ENCODE measurements around the gene FGF12.
A peak's percentile ranks its signal among the peaks of the same experiment; 100 is the strongest.

Gene FGF12

DNA sequence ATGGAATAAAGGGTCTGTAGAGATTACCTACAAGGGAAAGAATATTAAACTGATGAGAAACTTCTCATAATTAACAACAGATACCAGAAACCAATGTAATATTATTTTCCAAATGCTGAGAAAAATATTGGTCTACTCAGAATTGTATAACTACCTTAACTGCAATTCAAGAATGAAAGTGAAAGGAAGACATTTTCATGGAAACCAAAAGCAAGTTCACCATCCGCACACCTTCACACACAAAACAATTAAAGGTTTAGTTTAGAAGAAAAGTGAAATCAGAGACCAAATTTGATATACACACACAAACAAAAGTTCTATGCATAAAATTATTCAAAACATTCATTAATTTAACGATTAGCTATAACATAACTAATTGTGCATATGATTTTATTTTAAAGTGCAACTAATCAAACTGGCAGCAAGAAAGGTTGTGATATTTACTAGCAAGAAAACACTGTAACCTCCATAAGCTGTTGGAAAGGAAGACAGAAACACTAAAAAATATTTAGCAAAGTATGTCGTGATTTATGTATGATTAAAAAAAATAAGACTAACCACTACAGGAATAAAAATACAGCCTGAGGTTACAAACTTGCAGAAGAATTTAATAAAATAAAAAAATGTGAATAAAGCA, 395.5 kb downstream of the FGF12 start:
- no peak for DNase-seq

DNA sequence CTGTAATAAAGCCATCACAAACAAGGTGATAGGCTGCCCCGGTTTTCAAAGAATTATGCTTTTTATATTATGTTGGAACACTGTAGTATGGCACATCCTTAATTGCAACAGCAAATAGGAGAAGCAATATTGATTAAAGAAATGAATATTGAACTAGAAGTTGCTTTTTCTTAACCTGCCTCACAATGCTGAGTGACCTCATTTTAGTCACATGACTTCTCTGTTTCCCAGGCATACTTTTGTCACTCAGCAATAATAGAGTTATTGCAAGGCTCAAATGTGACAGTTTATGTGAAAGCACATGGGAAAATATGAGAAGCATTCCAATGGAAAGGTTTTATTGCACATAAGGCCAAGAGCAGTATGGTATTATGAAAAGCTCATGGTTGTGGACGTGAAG, 400.7 kb downstream of the FGF12 start:
- no peak for DNase-seq

DNA sequence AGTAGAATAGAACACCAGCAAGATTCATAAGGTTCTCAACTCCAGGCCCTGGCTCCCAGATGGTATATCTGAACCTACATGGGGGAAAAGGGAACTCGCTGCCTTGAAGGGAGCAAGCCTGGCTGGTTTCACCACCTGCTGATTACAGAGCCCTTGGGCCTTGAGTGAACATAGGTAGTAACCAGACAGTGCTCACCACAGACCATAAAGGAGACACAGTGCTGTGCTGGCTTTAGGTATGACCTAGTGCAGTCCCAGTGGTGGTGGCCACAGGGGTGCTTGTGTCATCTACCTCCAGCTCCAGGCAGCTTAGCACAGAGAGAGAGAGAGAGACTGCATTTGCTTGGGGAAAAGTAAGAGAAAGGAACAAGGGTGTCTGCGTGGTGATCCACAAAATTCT, 409.8 kb downstream of the FGF12 start:
- no peak for DNase-seq

DNA sequence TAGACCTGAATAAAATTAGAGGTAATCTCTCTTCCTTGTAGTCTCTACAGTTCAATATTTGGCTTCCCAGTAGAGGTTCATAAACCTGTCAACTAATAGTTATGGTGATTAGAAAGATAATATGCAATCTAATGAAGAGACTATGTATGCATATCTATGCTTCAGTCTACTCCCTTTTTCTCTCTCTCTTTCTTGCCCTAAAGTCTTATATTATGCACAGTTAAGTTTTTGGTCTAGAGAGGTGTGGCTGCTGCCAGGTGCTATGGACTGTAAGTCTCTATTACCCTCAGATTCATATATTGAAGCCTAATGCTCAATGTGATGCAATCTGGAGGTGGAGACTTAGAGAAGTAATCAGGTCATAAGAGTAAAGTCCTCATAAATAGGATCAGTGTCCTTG, 413.7 kb downstream of the FGF12 start:
- DNase-seq: no peak

DNA sequence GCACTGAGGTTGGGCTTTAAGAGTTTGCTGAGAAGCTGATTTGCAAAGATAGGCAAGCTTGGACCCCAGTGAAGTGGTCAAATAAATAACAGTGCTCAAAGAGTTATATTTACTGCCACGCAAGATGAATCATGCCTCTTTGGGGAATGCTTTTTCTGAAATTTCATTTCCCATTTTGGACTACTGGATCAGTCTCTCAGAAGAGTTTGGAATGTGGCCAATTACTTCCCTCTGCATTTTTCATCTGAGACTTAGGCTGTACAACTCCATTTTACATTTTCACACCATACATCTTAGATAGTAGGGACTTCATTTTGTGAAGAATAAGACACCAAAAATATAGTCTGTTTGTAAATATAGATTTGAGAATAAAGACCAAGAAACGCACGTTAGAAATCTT, 419.7 kb downstream of the FGF12 start:
- no peak for DNase-seq

DNA sequence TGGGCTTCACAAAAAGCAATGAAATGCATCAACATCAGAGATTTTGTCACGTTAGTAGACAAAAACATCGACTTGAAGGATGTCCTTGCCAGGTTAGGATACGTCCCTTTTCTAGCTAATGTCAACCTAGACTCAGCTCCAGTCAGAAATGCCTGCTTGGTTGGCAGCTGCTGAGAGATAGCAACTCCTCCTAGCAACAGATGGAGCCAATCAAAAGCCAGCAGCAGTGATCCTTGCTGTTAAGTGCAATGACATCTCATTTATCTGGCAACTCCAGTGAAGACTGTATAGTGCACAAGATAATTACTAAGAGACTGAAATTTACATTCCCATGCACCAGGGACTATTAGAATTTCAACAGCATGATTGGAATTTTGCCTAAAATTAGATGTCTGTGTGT, 424.1 kb downstream of the FGF12 start:
- peak; percentile 33 for DNase-seq

DNA sequence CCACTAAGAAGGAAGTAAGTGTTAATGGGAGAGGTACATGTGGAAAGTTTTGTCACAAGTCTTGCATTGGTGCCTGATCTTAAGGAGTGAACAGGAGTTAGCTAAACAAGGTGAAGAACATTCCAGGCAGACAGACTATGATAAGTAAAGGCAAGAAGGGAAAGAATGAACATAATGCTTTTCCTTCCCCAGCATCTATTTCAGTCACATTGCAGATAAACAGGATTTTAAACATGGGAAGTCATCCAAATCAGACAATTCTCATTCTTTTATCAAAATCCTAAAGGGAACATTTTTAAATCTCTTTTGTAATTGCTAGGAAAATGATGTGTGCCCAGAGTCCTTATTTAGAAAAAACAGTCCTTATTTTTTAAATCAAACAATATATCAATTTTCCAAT, 424.6 kb downstream of the FGF12 start:
- no peak for DNase-seq

DNA sequence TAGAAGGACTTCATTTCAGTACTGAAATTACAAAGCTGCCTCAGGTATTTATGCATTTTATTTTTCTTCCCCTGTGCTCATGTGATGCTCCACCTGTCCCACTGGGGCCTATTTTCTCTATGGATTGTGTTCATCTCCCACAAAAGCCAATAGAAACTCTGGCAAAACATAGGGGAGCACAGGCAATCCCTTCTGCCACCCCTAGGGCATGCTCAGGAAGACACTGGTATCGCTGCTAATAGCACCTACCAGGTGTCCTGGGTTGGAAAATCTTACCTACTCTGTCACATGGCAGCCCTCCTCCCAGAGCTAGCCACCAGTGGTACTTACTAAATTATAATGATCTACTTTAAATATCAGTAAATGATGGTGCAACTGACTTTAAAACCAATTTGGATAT, 427.4 kb downstream of the FGF12 start:
- DNase-seq: no peak

DNA sequence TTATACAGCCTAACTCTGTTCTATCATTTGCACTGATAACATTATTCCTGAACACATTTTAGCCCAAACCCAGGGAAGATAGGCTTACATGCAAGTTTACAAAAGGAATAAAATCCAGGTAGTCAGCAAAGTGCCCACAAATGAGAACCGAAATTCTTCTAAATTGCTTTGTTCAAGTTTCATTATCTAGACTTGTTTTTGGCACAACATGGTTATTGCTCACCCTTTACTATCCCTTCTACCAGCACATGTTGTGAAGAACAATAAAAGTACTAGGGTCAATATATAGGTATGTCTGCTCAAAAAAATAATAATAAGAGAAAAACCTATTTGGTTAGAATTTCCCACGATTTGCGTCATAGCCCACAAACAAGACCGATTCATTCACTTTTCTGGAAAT, 430.5 kb downstream of the FGF12 start:
- no peak for DNase-seq

DNA sequence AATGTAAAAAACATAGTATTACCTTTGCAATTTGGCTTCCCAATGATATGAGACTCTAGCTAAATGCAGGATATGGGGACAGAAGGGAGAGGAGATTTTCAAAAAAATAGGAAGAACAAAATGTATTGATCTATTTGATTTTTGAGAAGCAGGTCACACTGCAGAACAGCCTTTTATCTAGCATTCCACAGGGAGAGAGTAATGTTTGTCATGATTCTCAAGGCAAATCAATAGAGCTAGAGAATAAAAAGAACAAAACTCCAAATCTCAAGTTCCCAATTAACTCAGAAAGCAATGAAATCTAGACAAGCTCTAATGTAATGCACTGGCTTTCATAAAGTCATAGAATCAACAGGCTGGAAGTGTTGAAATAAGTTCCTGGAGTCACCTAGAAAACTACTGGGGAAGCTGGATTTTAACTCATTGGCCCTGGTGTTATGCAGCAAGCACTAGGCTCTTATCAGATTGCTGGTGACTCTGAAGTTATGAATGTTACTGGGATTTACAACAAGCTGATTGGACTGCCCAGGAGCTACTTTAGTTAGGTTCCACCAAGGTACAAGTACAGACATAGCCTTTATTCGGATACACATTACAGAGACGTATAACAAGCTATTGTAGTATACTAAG, 442.8 kb downstream of the FGF12 start:
- no peak for DNase-seq

DNA sequence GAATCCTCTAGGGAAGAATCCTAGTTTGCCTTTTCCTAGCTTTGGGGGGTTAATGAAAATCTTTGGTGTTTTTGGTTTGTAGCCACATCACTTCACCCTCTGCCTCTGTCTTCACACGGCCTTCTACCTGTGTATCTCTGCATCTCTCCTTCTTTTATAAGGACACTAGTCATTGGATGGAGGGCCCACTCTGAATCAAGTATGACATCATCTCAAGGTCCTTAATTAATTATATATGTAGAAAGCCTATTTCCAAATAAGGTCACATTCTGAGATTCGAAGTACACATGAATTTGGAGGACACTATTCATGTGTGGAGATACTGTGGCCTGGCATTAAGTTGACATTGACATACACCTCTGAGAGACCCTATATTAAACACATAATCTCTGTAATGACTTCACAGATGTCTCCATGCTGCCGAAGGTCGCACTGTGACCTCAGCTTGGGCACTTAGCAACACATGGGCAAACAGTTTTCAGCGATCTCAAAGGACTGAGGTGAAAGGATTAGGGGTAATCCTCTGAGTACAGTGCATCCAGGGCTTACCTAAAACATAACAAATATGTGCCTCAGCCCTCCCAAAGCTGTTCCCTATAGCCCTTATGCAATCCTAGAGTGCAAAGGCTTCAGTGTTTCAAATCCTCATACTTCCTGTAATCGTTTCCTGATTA, 446.0 kb downstream of the FGF12 start:
- DNase-seq: no peak

DNA sequence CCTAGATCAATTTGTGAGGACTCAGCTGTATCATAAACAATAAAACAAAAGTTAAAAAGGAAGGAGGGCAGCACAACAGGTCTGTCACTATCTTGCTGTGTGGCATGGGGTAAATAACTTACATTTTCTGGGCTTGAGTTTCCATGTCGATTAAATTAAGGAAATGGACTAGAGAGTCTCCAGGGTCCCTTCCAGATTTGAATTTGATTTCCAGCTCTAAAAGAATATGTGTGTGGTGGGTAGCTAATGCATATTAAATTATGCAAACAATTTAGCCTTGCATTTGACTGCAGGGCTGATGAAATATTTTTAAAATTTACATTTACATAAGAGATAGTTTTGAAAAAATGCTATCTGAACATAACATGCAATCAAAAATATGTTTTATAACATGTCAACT, 447.7 kb downstream of the FGF12 start:
- no peak for DNase-seq

DNA sequence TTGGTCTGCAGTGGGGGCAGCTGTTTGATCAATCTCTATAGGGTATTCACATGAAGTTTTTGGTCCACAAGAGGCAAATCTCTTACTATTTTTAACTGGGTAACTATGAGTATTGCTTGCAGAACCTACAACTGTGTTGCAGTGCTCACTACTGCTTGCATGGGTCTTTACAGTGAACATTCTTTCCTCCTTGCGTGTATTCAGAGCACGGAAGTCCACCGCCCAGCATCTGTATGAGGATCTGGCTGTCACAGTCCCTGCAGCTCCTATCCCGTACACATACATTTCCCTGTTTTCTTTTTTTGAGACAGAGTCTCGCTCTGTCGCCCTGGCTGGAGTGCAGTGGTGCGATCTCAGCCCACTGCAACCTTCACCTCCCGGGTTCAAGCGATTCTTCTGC, 449.9 kb downstream of the FGF12 start:
- no peak for DNase-seq

DNA sequence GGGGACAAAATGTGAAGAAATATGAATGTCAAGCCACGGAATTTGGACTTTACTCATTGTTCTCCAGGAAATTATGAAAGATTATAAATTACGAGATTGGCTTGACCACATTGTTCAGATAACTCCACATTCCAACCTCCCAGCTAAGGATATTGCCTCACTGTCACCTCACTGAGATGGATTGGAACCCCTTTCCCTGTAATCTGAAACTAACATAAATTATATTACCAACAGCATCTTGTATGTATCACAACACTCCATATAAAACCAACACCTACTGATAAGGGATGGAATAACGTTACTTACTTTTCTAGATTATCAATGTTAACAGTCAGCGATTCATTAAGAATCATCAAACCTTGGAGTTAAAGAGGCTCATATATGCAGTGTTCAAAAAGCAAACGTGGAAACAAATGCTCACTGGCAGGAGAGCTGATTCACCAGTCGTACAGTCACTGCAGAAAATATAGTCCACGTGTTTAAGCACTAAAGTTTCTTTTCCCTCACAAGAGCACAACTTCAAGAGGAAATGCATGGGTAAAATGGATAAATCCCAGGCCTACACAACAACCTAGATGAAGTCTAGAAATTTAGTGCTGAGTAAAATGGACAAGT, 451.5 kb downstream of the FGF12 start:
- DNase-seq: no peak

DNA sequence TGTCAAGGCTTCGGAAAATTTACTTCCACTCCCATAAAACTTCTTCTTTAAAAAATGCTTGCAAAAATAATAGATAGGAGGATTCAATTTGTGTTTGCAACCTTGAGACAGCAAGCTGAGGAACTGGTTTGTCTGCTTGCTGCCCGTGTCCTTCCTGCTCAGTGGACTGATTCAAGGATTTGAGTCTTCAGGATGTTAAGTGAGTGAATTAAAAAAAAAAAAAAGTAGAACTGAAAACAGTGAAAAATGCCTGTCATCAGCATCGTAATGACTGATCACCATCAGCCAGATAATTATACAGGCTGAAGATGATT, 453.7 kb downstream of the FGF12 start:
- DNase-seq: no peak

DNA sequence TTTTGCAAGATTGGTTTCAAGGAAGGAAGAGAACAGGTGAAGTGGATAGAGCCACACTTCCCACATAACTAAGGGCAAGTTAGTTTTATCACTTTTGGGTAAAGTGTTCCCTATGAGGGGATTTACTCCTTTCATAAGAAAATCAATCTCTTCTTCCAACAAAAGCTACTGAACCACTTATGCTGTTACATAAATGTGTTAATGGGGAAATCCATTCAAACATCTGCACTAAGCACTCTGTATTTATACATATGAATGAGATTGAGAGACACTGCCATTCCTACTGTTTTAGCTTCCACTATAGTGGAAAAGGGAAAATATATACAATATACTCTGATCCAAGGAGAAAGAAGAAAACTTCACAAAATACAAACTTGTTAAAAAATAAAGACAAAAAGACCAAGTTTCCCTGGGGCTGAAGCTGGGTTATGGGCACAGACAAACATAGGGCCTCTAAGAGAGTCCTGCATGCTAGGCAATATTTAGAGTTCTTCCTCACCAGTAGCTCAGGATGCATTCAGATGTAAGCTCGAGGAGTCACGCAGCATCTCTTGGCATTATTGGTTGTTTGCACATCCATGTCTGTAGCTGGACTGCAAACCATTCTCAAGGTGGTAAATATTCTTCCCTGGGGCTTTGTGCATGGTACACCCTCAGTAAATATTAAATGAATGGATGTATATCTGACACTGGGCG, 454.2 kb downstream of the FGF12 start:
- DNase-seq: no peak

DNA sequence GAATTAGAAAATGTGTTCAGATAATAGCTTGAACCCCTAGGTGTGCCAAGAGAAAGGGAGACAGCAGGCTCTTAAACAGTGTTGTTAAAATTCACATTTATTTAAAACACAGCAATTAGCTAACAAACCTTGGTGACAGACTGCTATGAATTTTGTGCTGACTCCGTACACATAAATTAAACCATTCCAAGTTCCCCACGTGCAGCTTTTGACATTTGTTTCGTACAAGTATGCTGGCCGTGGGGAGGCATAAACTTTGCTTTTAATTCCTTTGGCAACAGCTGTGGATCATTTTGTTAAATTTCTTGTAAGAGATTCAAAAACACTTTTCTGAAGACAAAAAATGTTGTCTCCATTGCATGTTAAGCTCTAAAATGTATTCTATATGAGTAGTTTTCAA, 465.3 kb downstream of the FGF12 start:
- DNase-seq: no peak

DNA sequence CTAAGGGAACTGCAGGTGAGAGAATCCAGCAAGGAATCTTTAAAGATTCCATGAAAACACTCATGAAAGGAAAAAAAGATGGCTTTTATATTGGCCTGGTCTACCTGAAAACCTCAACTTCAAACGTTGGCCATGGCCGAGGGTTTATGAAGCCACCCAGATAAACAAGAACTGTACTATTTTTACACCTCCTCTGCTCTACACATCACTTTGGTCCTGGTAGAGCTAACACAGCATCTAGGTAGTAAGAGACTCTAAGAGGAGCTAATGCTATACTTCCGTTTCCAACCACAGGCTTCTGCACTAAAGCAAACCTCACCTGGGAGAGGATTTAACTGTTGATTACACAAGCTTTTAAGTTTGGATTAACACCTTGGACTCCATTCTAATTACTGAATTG, 466.2 kb downstream of the FGF12 start:
- no peak for DNase-seq

DNA sequence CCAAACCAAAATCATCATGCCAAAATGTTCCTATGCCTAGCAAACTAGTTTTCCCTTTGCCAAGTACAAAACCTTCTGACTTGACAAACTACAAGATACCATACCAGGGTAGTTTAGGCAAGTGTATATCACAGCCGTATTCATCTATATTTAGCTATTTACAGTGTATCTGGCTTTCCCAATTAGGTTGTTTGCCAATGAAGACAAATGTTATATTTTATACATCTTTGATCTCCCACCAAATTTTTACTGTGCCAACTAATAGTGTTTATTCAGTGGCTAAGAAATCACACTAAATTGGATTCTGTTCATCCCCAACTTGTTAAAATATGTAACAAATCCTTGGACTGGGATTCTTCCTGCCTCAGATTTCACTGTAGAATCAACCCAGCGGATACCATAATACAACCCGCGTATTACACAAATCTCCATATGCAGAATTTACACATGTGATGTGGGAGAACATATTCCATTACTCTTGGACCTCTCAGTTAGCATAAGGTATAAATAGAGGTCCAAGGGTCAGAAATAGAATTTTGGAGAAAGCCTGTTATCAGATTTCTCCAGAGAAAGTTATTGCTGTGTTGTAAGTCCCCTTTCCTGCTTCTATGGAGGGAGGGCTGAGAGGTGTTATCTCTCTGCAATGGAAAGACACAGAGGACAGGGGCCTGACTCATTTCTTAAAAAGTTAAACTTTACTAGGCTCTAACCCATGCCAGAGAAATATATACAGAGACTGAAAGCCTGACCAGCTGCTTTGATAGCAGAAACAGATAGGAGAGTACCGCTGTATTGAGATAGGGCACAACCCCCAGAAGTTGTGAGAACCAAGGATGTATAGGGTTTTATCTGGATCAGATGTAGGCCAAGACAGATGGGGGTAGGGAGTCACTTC, 467.0 kb downstream of the FGF12 start:
- DNase-seq: no peak

DNA sequence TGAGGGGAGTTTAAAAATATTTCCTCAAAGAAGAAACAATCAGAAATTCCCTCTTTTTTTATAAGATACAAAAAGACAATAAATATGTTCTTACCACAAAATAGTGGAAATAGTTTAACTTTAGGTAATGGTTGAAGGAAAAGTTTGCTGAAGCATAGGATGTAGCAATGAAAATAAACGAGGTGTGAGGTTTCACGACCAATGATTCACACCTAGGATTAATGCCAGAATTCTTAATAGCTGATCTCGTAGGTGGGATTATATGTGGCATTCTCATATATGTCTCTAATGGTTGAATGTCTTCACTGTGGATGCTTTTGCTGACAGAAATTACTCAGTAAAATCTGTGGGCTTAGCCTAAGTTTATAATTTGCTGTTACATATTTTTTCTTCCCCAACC, 467.7 kb downstream of the FGF12 start:
- DNase-seq: no peak

DNA sequence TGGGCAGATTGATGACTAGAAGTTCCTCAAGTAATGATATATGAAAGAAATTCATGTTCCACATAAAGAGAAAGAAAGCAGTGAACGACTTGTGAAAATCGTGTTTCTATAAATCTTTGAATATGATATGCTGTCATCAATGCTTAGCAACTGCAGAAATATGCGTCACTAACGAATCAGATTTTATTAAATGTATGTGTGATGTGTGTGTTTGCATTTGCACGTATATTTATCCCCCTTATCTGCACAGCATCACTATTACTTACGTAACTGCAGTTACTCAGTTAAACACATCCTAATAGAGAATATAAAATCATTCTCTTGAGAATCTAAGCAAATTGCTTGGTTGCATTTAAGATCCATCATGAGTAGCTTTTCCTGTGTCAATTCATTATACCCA, 468.6 kb downstream of the FGF12 start:
- DNase-seq: no peak

DNA sequence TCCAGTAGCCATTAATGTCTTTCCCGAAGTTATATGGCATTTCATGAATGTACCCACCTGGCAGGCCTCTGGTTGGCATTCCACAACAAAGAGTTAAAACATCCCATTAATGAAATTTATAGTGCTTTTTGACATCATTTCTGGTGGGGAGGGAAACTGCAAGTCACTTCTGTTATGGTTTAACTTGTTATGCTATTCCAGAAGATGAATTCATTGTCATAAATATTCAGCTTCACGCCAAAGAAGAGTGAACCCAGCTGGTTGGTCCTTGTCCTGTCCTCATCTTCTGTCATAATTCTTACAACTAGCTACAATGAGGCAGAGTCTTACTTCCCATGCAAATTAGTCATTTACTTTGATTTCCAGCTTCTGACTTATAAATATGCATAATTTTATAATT, 471.5 kb downstream of the FGF12 start:
- DNase-seq: no peak

All from NCI-H1436 (cell line).